PC-9 (cell line): ENCODE measurements around the gene PLEKHJ1.

Experiments used
- EZH2 ChIP-seq: fragments of 200-600 bp; sonication (generic); IDR thresholded peaks from 2 replicates; pipeline ENCODE4 v1.8.0; 2017; ENCODE audit warnings: antibody characterized with exemption, low read depth
- TF ChIP-seq, protein P1 (sequence below): fragments of 200-600 bp; sonication (generic); conservative IDR thresholded peaks from 2 replicates; pipeline ENCODE4 v1.6.1; 2017; ENCODE audit warnings: mixed run types, antibody characterized with exemption, mild to moderate bottlenecking, moderate library complexity

DNA sequence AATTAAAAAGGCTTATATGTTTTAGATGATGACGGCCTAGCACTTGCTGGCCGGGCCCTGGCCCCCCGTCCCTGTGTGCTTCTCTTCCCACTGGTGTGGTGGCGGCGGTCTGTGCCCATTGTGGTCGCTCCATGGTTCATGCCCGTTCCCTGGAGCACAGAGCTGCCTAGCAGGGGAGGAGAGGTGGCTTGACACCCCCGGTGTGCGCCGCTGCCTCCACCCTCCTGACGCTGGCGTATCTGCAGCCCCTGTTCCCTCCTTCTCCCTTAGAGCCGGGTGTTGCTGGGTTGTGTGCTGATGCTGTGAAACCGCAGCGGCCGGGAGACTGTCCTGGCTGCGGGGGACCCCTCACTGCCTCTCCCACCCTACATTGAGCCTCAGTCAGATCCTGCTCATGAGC, 43.3 kb downstream of the PLEKHJ1 start:
- no peak for TF ChIP-seq EZH2
- TF ChIP-seq, protein P1, sequence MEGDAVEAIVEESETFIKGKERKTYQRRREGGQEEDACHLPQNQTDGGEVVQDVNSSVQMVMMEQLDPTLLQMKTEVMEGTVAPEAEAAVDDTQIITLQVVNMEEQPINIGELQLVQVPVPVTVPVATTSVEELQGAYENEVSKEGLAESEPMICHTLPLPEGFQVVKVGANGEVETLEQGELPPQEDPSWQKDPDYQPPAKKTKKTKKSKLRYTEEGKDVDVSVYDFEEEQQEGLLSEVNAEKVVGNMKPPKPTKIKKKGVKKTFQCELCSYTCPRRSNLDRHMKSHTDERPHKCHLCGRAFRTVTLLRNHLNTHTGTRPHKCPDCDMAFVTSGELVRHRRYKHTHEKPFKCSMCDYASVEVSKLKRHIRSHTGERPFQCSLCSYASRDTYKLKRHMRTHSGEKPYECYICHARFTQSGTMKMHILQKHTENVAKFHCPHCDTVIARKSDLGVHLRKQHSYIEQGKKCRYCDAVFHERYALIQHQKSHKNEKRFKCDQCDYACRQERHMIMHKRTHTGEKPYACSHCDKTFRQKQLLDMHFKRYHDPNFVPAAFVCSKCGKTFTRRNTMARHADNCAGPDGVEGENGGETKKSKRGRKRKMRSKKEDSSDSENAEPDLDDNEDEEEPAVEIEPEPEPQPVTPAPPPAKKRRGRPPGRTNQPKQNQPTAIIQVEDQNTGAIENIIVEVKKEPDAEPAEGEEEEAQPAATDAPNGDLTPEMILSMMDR = no peak
